T1000 (cell line): ENCODE data around the gene ACKR4.
"Not testable (repeated sequence)": the region's sequence is repeated elsewhere in the genome, so short reads cannot be mapped to it uniquely, and the experiment has no call there.

Experiments used
- DNase-seq: peaks from one replicate; lab custom pipeline; 2025; ENCODE audit warnings: mixed read lengths; lab: John Stamatoyannopoulos, UW

ACKR4 gene

DNA sequence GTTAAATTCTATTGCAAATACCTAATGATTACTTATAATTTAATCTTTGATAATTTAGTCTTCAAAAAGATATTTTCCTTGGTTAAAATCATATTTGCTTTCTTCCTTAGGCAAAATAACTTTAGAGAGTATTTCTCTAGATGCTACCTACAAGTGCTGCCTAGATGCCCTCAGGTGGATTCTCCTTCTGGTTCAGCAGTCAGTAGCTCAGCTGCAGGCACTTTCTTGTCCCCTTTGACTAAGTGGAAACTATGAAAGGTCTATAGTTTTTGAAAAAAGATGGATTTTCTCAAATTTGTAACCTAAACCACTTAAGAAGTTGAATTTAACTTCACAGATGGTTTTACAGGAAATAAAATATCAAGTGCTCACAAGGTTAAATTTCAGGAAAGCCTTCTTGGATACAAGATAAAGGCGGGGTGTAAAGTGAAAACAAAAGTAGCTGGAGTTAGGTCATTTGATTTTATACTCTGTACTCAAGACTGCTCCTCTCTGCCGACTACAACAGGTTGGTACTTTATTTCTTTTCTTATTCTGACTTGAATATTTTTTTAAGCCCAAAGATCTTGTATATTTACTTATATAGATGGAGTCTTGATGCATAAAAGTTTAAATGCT is at the start of gene ACKR4:
ACKR4 (plus strand) TSS at position 455 of the 618 bp plus-strand sequence. CDS start 3,128 bp downstream, outside the sequence.
- no peak for DNase-seq

GRCh38 chr3:132549169-132549568 is 47.9 kb upstream of the ACKR4 start:
- no peak for DNase-seq

GRCh38 chr3:132549890-132550578 is 47.0 kb upstream of the ACKR4 start:
- no peak for DNase-seq

DNA sequence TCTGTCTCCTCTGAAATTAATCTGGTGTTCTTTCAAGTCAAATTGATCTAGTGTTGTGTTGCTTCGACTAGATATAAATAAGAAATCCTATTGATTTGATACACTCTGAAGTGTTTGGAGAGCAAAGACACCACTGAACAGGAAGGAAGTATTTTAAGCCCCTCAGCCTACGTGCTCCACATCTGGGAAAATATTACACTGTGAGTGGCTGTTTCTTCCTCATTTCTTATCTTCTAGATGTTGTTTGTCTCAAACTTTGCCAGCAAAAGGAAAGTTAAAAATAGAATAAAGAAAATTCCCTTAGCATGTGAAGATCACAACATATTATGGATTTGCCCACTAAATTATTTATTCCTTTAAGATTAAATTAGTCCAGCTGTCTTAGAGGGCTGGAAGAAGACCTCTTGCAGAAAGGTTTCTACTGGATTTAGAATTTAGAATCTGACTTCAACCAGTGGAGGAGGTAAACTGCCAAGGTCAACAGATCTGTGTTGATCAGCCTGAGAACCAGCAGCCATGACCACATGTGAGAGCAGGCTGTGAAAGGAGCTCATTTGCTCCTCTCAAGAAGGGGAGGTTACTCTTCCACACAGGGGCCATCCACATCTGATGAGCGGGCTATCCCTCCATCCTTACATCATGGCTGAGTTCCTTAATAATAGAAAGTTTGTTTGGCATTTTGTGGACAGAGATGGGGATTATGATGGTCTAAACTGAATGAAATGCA is 46.3 kb upstream of the ACKR4 start:
- DNase-seq, result no peak

- DNase-seq, result no peak
Measured at GRCh38 chr3:132553826-132554225, 43.2 kb upstream of the ACKR4 start.

DNA sequence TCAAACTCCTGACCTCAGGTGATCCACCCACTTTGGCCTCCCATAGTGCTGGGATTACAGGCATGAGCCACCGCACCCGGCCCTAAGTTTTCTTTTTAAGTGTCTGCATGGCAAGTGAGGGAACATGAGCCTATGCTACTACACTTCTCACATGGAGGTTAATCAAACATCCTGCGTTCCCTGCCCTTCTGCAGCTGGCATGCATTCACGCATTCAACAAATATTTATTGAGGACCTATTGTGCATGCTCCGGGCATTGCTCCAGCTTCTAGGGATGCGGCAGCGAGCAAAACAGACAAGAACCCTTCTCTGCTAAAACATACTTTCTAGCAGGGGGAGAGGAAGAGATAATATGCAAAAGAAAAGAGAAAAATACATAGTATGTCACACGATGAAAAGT is 42.6 kb upstream of the ACKR4 start:
- DNase-seq, result no peak

DNA sequence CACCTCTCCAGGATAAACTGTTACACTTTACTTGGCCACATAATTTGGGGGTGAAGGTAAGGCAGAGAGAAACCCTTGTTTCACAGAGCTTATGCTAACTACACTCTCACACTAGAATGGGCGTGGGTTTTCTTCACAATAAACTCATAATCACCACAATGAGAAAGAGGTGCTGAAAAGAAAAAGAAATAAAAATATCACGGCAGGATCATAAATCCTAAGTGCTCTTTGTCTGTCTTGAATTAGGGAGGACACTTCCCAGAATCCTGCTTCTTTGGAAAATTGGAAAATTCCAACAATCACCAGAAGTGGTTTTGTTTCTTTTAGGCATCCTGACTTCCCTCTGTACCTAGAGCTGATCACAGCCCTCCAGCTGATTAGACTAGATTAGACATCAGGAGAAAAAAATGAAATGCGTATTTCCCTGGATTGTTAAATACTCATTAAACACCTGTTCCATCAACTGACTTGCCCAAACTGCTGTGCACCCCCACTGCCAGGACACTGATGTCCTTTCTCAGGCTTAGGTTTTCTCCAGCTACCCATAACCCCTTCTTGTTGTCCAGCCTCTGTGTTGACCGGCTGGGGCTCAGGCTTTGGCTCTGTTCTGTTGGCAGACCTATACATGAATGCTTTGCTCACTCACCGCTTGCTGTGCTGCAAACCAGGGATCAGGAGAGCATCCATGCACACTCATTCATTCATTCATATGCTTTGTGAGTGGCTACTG is 41.6 kb upstream of the ACKR4 start:
- no peak for DNase-seq

DNA sequence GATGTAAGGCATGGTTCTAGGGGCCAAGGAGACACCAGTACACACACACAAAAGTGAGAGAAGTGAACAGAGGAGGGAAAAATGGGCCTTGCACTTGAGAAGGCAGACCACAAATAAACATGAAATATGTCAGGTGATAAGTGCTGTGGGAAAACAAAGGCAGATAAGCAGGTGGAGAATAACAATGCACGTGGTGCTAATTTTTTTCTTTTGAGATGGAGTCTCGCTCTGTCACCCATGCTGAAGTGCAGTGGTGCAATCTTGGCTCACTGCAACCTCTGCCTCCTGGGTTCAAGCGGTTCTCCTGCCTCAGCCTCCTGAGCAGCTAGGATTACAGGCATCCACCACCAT is 41.1 kb upstream of the ACKR4 start:
- not testable (repeated sequence) for DNase-seq

- no peak for DNase-seq
Measured at GRCh38 chr3:132556508-132557159, 40.4 kb upstream of the ACKR4 start.

- no peak for DNase-seq
Measured at GRCh38 chr3:132561003-132561402, 36.1 kb upstream of the ACKR4 start.

DNA sequence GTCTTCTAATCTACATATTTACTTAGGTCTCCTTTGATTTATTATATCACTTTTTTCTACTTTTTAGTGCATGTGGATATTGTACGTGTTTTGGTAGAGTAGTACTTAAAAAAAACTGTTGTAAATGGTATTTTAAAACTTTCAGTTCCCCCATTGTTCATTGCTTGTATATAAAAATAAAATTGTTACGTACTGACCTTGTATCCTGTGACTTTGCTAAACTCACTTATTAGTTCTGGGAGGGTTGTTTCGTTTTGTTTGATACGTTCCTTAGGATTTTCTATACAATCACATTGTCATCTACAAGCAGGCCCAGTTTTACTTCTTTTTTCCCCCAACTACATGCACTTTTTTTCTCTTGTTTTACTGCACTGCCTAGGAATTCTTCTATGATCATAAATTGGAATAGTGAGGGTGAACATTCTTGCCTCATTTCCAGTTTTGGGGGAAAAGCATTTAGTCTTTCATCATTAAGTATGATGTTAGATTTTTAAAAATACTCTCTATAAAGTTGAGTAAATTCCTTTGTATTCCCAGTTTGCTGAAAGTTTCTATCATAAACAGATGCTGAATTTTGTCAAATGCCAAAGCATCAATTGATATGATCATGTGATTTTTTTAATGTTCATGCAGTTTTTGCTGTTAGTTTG is 33.5 kb upstream of the ACKR4 start:
- DNase-seq, result no peak

GRCh38 chr3:132564070-132564465 is 33.0 kb upstream of the ACKR4 start:
- DNase-seq, result no peak

DNA sequence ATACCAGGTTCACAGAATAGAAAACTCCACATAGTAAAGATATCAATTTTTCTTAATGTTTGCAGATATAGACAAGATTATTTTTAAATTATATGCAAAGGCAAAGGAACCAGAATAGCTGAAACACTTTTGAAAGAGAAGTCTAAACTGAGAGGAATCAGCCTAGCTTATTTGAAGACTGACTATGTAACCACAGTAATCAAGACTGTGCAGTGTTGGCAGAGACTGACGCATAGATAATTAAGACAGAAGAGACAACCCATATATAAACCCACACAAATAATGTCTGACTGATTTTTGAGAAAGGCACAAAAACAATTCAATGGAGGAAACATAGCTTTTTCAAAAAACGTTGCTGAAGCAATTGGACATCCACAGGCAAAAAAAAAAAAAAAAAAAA is 28.6 kb upstream of the ACKR4 start:
- DNase-seq, result no peak

GRCh38 chr3:132569153-132569552 is 27.9 kb upstream of the ACKR4 start:
- no peak for DNase-seq

DNA sequence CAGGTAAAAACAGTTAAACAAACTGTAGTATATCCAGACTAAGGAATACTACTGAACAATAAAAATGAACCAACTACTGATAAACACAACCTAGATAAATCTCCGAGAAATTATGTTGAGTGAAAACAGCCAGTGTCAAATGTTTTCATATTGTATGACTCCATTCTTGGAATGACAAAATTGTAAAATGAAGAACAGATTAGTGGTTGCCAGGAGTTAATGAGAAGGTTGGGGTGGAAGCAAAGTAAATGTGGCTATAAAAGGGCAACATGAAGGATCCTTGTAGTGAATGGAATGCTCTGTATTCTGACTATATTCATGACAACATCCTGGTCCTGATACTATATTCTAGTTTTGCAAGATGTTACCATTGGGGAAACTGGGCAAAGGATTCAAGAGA is 27.5 kb upstream of the ACKR4 start:
- no peak for DNase-seq

- DNase-seq, result no peak
Measured at GRCh38 chr3:132570016-132570415, 27.1 kb upstream of the ACKR4 start.

GRCh38 chr3:132573797-132574211 is 23.3 kb upstream of the ACKR4 start:
- no peak for DNase-seq

DNA sequence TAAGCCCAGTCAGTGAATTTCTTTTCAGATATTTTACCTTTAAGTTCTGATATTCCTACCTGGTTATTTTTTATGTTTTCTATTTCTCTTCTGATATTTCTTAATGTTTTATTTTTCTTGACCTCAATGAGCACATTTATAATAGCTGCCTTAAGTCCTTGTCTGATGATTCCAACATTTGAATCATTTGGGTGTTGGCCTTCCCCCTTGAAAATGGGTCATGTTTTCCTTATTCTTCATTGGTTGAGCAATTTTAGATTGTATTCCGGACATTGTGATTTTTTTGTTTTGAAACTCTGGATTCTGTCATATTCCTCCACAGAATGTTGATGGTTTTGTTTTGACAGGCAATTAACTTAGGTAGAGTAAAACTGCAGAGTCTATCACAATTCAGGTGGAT is 9.7 kb upstream of the ACKR4 start:
- no peak for DNase-seq

GRCh38 chr3:132592216-132592615 is 4.9 kb upstream of the ACKR4 start:
- no peak for DNase-seq

GRCh38 chr3:132593241-132593946 is 3.7 kb upstream of the ACKR4 start:
- no peak for DNase-seq

- no peak for DNase-seq
Measured at GRCh38 chr3:132593947-132594323, 3.1 kb upstream of the ACKR4 start.
